Natural killer cell (primary cell): ENCODE data around the gene GID8. TPM values are rescaled to one million over a fixed set of nuclear protein-coding genes. Genes with fewer than 3 reads are reported as not detected.

Experiments used
- ATAC-seq, 3 donors: fragments of 150-1000 bp in 2 of 3; fragments of 200-7000 bp in 1 of 3; cut with Tn5 transposase; 1 replicate in 1 of 3; 2 replicates in 2 of 3; pipeline ENCODE4 v1.10.0; 2021; ENCODE audit warnings: mild to moderate bottlenecking in 2 of 3, moderate library complexity in 2 of 3
- DNase-seq, 2 donors: peaks; one replicate each; pipeline versions ENCODE4 v3.0.0 to v3.0.0-alpha.2; 2013 to 2021; ENCODE audit warnings: mixed read lengths in 1 of 2
- H3K27ac ChIP-seq: one replicate; pipeline ENCODE4 v1.5.1; 2013; ENCODE audit warnings: mild to moderate bottlenecking, low read length
- H3K27me3 ChIP-seq: one replicate; pipeline ENCODE4 v1.6.1; 2013; ENCODE audit warnings: low read length; ENCODE audit not compliant: control insufficient read depth, insufficient read depth
- H3K36me3 ChIP-seq: one replicate; pipeline ENCODE4 v1.6.1; 2013; ENCODE audit warnings: low read length; ENCODE audit not compliant: control insufficient read depth, insufficient read depth
- H3K4me1 ChIP-seq: one replicate; pipeline ENCODE4 v1.6.1; 2013; ENCODE audit warnings: low read length; ENCODE audit not compliant: control insufficient read depth, insufficient read depth
- H3K4me3 ChIP-seq: one replicate; pipeline ENCODE4 v1.5.1; 2013; ENCODE audit warnings: low read length
- H3K9me3 ChIP-seq: one replicate; pipeline ENCODE4 v1.6.1; 2013; ENCODE audit warnings: low read length; ENCODE audit not compliant: control insufficient read depth, insufficient read depth
- H3K27ac Mint-ChIP-seq, 2 donors: one replicate each; pipeline ENCODE4 v1.8.0; 2022; ENCODE audit warnings: mild to moderate bottlenecking in 2 of 2, mixed read lengths in 2 of 2, moderate library complexity in 1 of 2
- H3K27me3 Mint-ChIP-seq, 2 donors: one replicate each; pipeline ENCODE4 v1.8.0; 2022; ENCODE audit warnings: low read depth in 2 of 2, mixed read lengths in 2 of 2
- H3K36me3 Mint-ChIP-seq: one replicate; pipeline ENCODE4 v1.8.0; 2022; ENCODE audit warnings: mixed read lengths
- H3K4me1 Mint-ChIP-seq, 2 donors: one replicate each; pipeline ENCODE4 v1.8.0; 2022; ENCODE audit warnings: mixed read lengths in 2 of 2
- H3K4me3 Mint-ChIP-seq: one replicate; pipeline ENCODE4 v1.8.0; 2022; ENCODE audit warnings: mild to moderate bottlenecking, moderate library complexity, mixed read lengths
- H3K9me3 Mint-ChIP-seq, 2 donors: one replicate each; pipeline ENCODE4 v1.8.0; 2022; ENCODE audit warnings: mixed read lengths in 2 of 2
- WGBS: methylation state at CpG from one replicate; pipeline ENCODE4 v1.1.7; 2013; ENCODE audit warnings: missing lambda C conversion rate; ENCODE audit not compliant: insufficient coverage; 5-methylcytosine and 5-hydroxymethylcytosine counted together
- intact Hi-C: fragments of 100-400 bp; cut with micrococcal nuclease; formaldehyde crosslinking; loops from one replicate; pipeline ENCODE4 v1.14.2; 2022
- total RNA-seq, 4 donors: library from RNA; stranded (reverse); fragments of 120-200 nt in 1 of 4; gene quantifications; one replicate each; pipeline versions ENCODE4 v1.2.3 to v1.2.4, GENCODE V29; 2013 to 2022
- TF ChIP-seq, protein P1 (sequence below): fragments of 200-600 bp; IDR thresholded peaks from one replicate; pipeline ENCODE4 v1.8.0; 2022; ENCODE audit warnings: antibody characterized with exemption

GID8 gene
- total RNA-seq, 3 donors from 2014 or later (not counting 1 experiment from before 2014, with no cell fraction given): 45.1 to 60.1 (median 53.1) TPM

DNA sequence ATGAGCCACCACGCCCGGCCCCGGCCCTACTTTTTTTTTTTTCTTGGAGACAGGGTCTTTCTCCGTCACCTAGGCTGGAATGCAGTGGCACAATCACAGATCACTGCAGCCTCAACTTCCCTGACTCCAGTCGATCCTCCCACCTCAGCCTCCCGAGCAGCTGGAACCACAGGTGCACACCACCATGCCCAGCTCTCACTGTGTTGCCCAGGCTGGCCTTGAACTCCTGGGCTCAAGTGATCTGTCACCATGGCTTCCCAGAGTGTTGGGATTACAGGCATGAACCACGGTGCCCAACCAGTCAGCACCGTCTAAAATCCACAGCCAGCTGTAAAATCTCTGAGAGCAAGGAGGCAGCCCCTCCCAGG is 32.0 kb downstream of the GID8 start:
- peaks cover 10 to 19% of the 10 kb centered on the region in 2 donors for H3K4me1 Mint-ChIP-seq
- peaks cover 24 to 28% of the 10 kb centered on the region in 2 donors for H3K27me3 Mint-ChIP-seq
- Histone ChIP-seq H3K27ac (no peak overlapping the region), H3K4me3 (no peak overlapping the region), H3K9me3 (no peaks in the 10 kb centered on the region), H3K4me1 (peaks cover 15% of the 10 kb centered on the region), H3K36me3 (no peaks in the 10 kb centered on the region), H3K27me3 (peaks cover 29% of the 10 kb centered on the region)
- ATAC-seq (no peak), DNase-seq (no peak)
- H3K4me3 Mint-ChIP-seq: no peak overlapping the region
- TF ChIP-seq, protein P1, sequence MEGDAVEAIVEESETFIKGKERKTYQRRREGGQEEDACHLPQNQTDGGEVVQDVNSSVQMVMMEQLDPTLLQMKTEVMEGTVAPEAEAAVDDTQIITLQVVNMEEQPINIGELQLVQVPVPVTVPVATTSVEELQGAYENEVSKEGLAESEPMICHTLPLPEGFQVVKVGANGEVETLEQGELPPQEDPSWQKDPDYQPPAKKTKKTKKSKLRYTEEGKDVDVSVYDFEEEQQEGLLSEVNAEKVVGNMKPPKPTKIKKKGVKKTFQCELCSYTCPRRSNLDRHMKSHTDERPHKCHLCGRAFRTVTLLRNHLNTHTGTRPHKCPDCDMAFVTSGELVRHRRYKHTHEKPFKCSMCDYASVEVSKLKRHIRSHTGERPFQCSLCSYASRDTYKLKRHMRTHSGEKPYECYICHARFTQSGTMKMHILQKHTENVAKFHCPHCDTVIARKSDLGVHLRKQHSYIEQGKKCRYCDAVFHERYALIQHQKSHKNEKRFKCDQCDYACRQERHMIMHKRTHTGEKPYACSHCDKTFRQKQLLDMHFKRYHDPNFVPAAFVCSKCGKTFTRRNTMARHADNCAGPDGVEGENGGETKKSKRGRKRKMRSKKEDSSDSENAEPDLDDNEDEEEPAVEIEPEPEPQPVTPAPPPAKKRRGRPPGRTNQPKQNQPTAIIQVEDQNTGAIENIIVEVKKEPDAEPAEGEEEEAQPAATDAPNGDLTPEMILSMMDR: no peak
- intact Hi-C loops: no loop called here
- no peaks in the 10 kb centered on the region for H3K9me3 Mint-ChIP-seq
- H3K27ac Mint-ChIP-seq: no peak overlapping the region
- no peaks in the 10 kb centered on the region for H3K36me3 Mint-ChIP-seq
- WGBS: 85% methylated on average over 8 of the region's 8 CpGs

- WGBS: 58% methylated on average over 32 of the region's 33 CpGs
- peaks cover 15% of the 10 kb centered on the region for H3K4me1 ChIP-seq
- H3K36me3 ChIP-seq: no peaks in the 10 kb centered on the region
- H3K4me3 ChIP-seq: no peak overlapping the region
- Mint-ChIP-seq H3K4me3 (no peak overlapping the region), H3K36me3 (no peaks in the 10 kb centered on the region), H3K27me3 (peaks cover 24 to 29% of the 10 kb centered on the region in 2 donors), H3K9me3 (no peaks in the 10 kb centered on the region), H3K27ac (no peak overlapping the region), H3K4me1 (peaks cover 10 to 19% of the 10 kb centered on the region in 2 donors)
- no peak overlapping the region for H3K27ac ChIP-seq
- DNase-seq (no peak), ATAC-seq (no peak)
- peaks cover 34% of the 10 kb centered on the region for H3K27me3 ChIP-seq
- no peaks in the 10 kb centered on the region for H3K9me3 ChIP-seq
- intact Hi-C loops: no loop called here
- TF ChIP-seq, protein P1: no peak
Observed at GRCh38 chr20:62970307-62971210, 32.6 kb downstream of the GID8 start.

DNA sequence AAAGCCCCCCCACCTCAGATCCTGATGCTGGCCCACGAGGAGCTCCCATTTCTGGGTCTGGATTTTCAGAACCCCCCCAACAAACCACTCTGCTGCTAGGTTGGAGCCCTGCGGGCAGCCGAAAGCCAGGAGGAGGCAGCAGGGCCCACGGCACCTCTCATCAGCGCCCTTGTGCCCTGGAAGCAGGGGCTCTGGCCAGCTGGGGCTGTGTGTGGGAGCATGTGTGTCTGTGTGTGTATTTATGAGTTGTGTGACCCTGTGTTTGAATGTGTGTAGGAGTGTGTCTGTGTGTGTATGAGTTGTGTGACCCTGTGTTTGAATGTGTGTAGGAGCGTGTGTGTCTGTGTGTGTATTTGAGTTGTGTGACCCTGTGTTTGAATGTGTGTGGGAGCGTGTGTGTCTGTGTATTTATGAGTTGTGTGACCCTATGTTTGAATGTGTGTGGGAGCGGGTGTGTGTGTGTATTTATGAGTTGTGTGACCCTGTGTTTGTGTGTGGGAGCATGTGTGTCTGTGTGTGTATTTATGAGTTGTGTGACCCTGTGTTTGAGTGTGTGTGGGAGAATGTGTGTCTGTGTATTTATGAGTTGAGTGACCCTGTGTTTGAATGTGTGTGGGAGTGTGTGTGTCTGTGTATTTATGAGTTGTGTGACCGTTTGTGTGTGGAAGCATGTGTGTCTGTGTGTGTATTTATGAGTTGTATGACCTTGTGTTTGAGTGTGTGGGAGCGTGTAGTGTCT is 33.4 kb downstream of the GID8 start:
- ATAC-seq: no peak
- H3K9me3 ChIP-seq: no peaks in the 10 kb centered on the region
- DNase-seq: no peak
- TF ChIP-seq, protein P1: no peak
- peak overlapping the region; percentile 11 for H3K4me3 Mint-ChIP-seq
- no peaks in the 10 kb centered on the region for H3K9me3 Mint-ChIP-seq
- peaks cover 10 to 19% of the 10 kb centered on the region in 2 donors for H3K4me1 Mint-ChIP-seq
- H3K27me3 Mint-ChIP-seq: peaks cover 24 to 33% of the 10 kb centered on the region in 2 donors
- peaks cover 15% of the 10 kb centered on the region for H3K4me1 ChIP-seq
- no peak overlapping the region for H3K27ac ChIP-seq
- intact Hi-C loops: no loop called here
- H3K27ac Mint-ChIP-seq: peak overlapping the region in 1 of 2 donors; percentile 17
- peaks cover 37% of the 10 kb centered on the region for H3K27me3 ChIP-seq
- no peaks in the 10 kb centered on the region for H3K36me3 Mint-ChIP-seq
- H3K4me3 ChIP-seq: no peak overlapping the region
- H3K36me3 ChIP-seq: no peaks in the 10 kb centered on the region
- 81% methylated on average over 10 of the region's 10 CpGs for WGBS
